ENCODE results near the gene CTTNBP2. TPM values are rescaled to one million over a fixed set of nuclear protein-coding genes. Genes with fewer than 3 reads are reported as not detected.

Gene CTTNBP2
- polyA plus RNA-seq, 1 of the 3 experiments (the other 2 are of a cell fraction), result not detected

GRCh38 chr7:117764031-117764430, 109.2 kb downstream of the CTTNBP2 start:
- Histone ChIP-seq H3K9me2 (0 out of 2 replicates have a peak, but pooled peaks cover 3% of the 10 kb centered on the region), H3K9ac (no peak overlapping the region), H4K20me1 (ENCODE audit: insufficient read depth) (no peaks in the 10 kb centered on the region), H3K36me3 (replicated peaks in 1 of 2; ENCODE audit: control insufficient read depth in 1 of 2, insufficient read depth in 2 of 2, low read length in 1 of 2) (no peaks in the 10 kb centered on the region), H3K4me3 (ENCODE audit: low read depth in 2 of 2, low read length in 1 of 2) (no peak overlapping the region), H3K27ac (ENCODE audit: low read depth in 2 of 2, low read length in 1 of 2) (no peak overlapping the region), H3K4me2 (no peak overlapping the region), H3K9me3 (no peaks in the 10 kb centered on the region), H3K4me1 (ENCODE audit: control insufficient read depth in 1 of 2, insufficient read depth in 2 of 2, low read depth in 1 of 2, low read length in 1 of 2) (no peaks in the 10 kb centered on the region), H3K27me3 (ENCODE audit: insufficient read depth) (no peaks in the 10 kb centered on the region; the same call in 1 of the 2 replicates), H3F3A (replicated peaks; ENCODE audit: insufficient read depth) (no peaks in the 10 kb centered on the region), H2AFZ (ENCODE audit: low read depth) (no peak overlapping the region), H3K79me2 (ENCODE audit: insufficient read depth) (no peaks in the 10 kb centered on the region)
- WGBS (ENCODE audit: low lambda C conversion rate), result 0% methylated on average over 1 of the region's 1 CpG
- POLR2A ChIA-PET, result no interaction called here
- no peak for DNase-seq
- CTCF ChIA-PET, result no interaction called here
- no peak for TF ChIP-seq RCOR1 (IDR thresholded peaks at IDR 0.05; ENCODE audit: low read length)
- no peak for TF ChIP-seq MAX (IDR thresholded peaks at IDR 0.05; ENCODE audit: low read depth)

GRCh38 chr7:117762055-117762454, 111.2 kb downstream of the CTTNBP2 start:
- Histone ChIP-seq H3K9me2 (0 out of 2 replicates have a peak, but pooled peaks cover 3% of the 10 kb centered on the region), H3K36me3 (replicated peaks in 1 of 2; ENCODE audit: control insufficient read depth in 1 of 2, insufficient read depth in 2 of 2, low read length in 1 of 2) (no peaks in the 10 kb centered on the region), H3K27ac (ENCODE audit: low read depth in 2 of 2, low read length in 1 of 2) (no peak overlapping the region), H3K27me3 (ENCODE audit: insufficient read depth) (no peaks in the 10 kb centered on the region; the same call in 1 of the 2 replicates), H4K20me1 (ENCODE audit: insufficient read depth) (no peaks in the 10 kb centered on the region), H2AFZ (ENCODE audit: low read depth) (no peak overlapping the region), H3K4me1 (ENCODE audit: control insufficient read depth in 1 of 2, insufficient read depth in 2 of 2, low read depth in 1 of 2, low read length in 1 of 2) (no peaks in the 10 kb centered on the region), H3K9me3 (no peaks in the 10 kb centered on the region), H3K4me3 (ENCODE audit: low read depth in 2 of 2, low read length in 1 of 2) (no peak overlapping the region), H3K9ac (no peak overlapping the region), H3K79me2 (ENCODE audit: insufficient read depth) (no peaks in the 10 kb centered on the region), H3K4me2 (no peak overlapping the region), H3F3A (replicated peaks; ENCODE audit: insufficient read depth) (no peaks in the 10 kb centered on the region)
- POLR2A ChIA-PET, result no interaction called here
- TF ChIP-seq EP300 (IDR thresholded peaks at IDR 0.05; ENCODE audit: borderline replicate concordance in 1 of 2, low read depth in 1 of 2, low read length in 1 of 2) (no peak), USF1 (IDR thresholded peaks at IDR 0.05; ENCODE audit: borderline replicate concordance, low read depth) (no peak), TEAD4 (IDR thresholded peaks at IDR 0.05; ENCODE audit: borderline replicate concordance, insufficient read depth) (no peak), GATA2 (CRISPR knock-in tag; IDR thresholded peaks at IDR 0.05) (no peak), POLR2AphosphoS5 (IDR thresholded peaks at IDR 0.05; ENCODE audit: low read depth, low read length) (no peak)
- 11% methylated on average over 3 of the region's 3 CpGs for WGBS (ENCODE audit: low lambda C conversion rate)
- DNase-seq, result no peak
- CTCF ChIA-PET, result interaction anchor here (0.6 kb wide), 1 partner anchor 354 kb away, joined by 3 read pairs; no protein-coding TSS in a partner anchor

- no peak for DNase-seq
- Histone ChIP-seq H3K4me1 (ENCODE audit: control insufficient read depth in 1 of 2, insufficient read depth in 2 of 2, low read depth in 1 of 2, low read length in 1 of 2) (no peaks in the 10 kb centered on the region), H4K20me1 (ENCODE audit: insufficient read depth) (no peaks in the 10 kb centered on the region), H3K9me2 (0 out of 2 replicates have a peak, but pooled peaks cover 3% of the 10 kb centered on the region), H3K27ac (ENCODE audit: low read depth in 2 of 2, low read length in 1 of 2) (no peak overlapping the region), H3K36me3 (replicated peaks in 1 of 2; ENCODE audit: control insufficient read depth in 1 of 2, insufficient read depth in 2 of 2, low read length in 1 of 2) (no peaks in the 10 kb centered on the region), H3K79me2 (ENCODE audit: insufficient read depth) (no peaks in the 10 kb centered on the region), H3F3A (replicated peaks; ENCODE audit: insufficient read depth) (no peaks in the 10 kb centered on the region), H3K9me3 (no peaks in the 10 kb centered on the region), H3K4me2 (no peak overlapping the region), H3K27me3 (ENCODE audit: insufficient read depth) (no peaks in the 10 kb centered on the region), H3K9ac (no peak overlapping the region), H2AFZ (ENCODE audit: low read depth) (no peak overlapping the region; the same call in 1 of the 2 replicates), H3K4me3 (ENCODE audit: low read depth in 2 of 2, low read length in 1 of 2) (no peak overlapping the region)
- TF ChIP-seq RFX5 (IDR thresholded peaks at IDR 0.05; ENCODE audit: low read length) (no peak), ELF1 (IDR thresholded peaks at IDR 0.05) (no peak), CTCF (IDR thresholded peaks at IDR 0.05) (no peak), SIN3A (IDR thresholded peaks at IDR 0.05; ENCODE audit: borderline replicate concordance, low read depth, low read length) (no peak), IRF3 (IDR thresholded peaks at IDR 0.05; ENCODE audit: low read depth, low read length) (no peak), POLR2AphosphoS5 (IDR thresholded peaks at IDR 0.05; ENCODE audit: low read depth, low read length) (no peak), CHD2 (IDR thresholded peaks at IDR 0.05; ENCODE audit: low read length, partially characterized antibody) (no peak), RXRA (IDR thresholded peaks at IDR 0.05; ENCODE audit: borderline replicate concordance, low read depth) (no peak), FOXJ3 (CRISPR knock-in tag; IDR thresholded peaks at IDR 0.05) (no peak)
- POLR2A ChIA-PET, result no interaction called here
- CTCF ChIA-PET, result interaction anchor here (1.2 kb wide), 1 partner anchor 9 kb away, joined by 8 read pairs; no protein-coding TSS in a partner anchor
- WGBS (ENCODE audit: low lambda C conversion rate), result 22% methylated on average over 9 of the region's 9 CpGs
Observed at GRCh38 chr7:117759950-117760640, 113.1 kb downstream of the CTTNBP2 start.
